ENCODE data around the gene KCNIP1.

The KCNIP1 gene

DNA sequence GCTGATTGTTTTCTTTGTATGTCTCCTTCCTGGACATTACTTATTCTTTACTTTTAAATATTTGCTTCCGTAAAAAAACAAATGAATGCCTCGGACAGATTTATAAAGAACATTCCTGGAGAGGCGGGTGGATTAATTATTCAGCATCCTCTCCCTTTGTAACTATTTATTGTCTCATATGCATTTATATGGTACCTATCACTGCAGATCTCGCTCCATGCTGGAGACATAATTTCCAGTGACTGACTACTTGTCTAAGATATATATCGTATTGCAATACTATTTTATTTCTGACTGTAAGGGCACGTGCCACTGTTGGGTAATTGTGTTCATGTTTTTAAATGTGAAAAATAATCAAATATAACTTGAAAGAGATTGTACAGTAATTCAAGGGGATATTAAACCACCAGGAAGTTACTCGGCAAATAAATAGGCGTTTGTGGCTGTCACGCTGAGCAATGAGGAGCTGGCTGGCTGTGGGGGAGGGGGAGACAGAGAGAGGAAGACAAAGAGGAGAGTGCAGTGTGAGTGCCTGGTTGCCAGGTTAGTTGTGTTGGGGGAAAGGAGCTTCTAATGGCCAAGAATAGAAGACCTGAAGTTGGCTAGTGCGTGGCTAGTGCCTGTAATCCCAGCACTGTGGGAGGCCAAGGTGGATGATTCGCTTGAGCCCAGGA, 147.9 kb downstream of the KCNIP1 start:
- DNase-seq, result no peak

- DNase-seq, result no peak
Measured at GRCh38 chr5:170655476-170655875, 151.7 kb downstream of the KCNIP1 start.

- no peak for DNase-seq
Measured at GRCh38 chr5:170655920-170656319, 152.1 kb downstream of the KCNIP1 start.

- no peak for DNase-seq
Measured at GRCh38 chr5:170656346-170656745, 152.5 kb downstream of the KCNIP1 start.

GRCh38 chr5:170660531-170660930, 156.7 kb downstream of the KCNIP1 start:
- no peak for DNase-seq

GRCh38 chr5:170662966-170663365, 159.1 kb downstream of the KCNIP1 start:
- DNase-seq, result no peak

- DNase-seq, result no peak
Measured at GRCh38 chr5:170678811-170679210, 175.0 kb downstream of the KCNIP1 start.

- no peak for DNase-seq
Measured at GRCh38 chr5:170681013-170681433, 177.2 kb downstream of the KCNIP1 start.

GRCh38 chr5:170691657-170692056, 187.8 kb downstream of the KCNIP1 start:
- no peak for DNase-seq

GRCh38 chr5:170693701-170694100, 189.9 kb downstream of the KCNIP1 start:
- no peak for DNase-seq

- no peak for DNase-seq
Measured at GRCh38 chr5:170694911-170695310, 191.1 kb downstream of the KCNIP1 start.

DNA sequence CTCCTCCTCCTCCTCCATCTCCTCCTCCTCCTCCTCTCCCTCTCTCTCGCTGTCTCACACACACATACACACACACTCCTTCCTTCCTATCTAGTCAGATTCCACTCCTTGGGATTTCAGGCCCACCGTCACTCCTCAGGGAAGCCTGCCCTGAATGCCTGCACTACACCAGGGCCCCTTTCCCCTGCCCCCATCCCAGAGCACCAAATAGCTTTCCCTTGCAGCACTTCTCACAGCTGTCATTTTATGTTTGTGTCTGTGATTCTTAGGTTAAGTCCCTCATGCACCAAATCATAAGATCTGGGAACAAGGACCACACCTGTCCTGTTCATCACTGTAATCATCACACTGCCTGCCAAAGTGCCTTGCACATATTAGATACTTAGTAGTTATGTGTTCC, 193.2 kb downstream of the KCNIP1 start:
- DNase-seq, result no peak

DNA sequence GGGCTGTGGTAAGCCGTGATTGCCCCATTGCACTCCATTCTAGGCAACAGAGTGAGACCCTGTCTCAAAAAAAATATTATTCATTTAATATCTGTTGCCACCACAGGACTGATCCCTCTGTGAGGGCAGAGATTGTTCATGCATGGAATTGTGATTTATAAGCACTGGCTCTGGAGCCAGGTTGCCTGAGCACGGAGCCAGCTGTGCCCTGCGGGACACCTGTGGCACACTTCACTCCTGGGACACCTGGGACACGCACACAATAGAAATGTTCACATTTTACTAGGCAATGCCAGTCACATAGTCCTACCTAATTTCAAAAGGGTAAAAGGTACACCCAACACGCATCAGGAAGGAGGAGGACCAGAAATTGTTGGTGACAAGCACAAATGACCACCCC, 196.7 kb downstream of the KCNIP1 start:
- no peak for DNase-seq

- no peak for DNase-seq
Measured at GRCh38 chr5:170701334-170701733, 197.5 kb downstream of the KCNIP1 start.

- DNase-seq, result no peak
Measured at GRCh38 chr5:170704417-170705192, 200.8 kb downstream of the KCNIP1 start.

DNA sequence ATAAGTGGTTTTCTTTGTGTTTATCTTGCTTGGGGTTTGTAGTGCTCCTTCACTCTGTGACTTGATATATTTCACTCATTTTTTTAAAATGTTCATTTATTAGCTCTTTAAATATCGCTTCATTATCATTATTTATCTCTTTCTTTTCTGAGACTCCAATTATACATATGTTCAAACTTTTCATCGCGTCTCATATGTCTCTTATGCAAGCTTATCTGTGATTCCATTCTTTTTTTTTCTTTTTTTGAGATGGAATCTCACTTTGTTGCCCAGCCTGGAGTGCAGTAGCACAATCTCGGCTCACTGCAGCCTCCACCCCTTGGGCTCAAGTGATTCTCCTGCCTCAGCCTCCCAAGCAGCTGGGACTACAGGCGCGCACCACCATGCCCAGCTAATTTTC, 205.8 kb downstream of the KCNIP1 start:
- no peak for DNase-seq

DNA sequence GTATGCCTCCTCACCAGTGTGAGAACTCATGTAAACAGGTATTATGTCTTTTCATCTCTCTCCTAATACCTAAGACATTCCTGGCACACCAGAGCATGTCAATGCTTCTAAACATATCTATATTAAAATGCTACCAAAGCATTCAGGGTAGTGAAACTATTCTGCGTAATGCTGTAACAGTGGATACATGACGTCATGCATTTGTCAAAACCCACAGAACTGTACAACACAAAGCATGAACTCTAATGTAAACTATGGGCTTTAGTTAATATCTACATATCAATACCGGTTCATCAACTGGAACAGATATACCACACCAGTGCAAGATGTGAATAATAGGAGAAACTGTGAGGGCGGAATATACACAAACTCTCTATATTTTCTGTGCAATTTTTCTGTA, 207.5 kb downstream of the KCNIP1 start:
- DNase-seq, result no peak

DNA sequence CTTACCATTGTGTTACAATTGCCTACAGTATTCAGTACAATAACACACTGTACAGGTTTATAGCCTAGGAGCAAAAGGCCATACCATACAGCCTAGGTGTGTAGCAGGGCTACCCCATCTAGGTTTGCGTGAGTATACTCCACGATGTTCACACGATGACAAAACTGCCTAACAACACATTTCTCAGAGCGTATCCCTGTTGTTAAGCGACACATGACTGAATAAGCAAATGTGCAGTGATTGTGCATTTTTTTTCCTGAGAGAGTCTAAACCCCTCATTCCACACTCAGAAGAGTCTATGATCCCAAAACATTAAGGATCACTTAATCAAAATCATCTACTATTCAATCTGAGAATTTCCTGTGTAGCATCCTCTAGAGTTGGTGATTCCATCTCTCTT, 211.3 kb downstream of the KCNIP1 start:
- DNase-seq, result no peak

GRCh38 chr5:170716396-170716795, 212.6 kb downstream of the KCNIP1 start:
- no peak for DNase-seq

- no peak for DNase-seq
Measured at GRCh38 chr5:170719551-170719950, 215.7 kb downstream of the KCNIP1 start.

- DNase-seq, result no peak
Measured at GRCh38 chr5:170720179-170720578, 216.4 kb downstream of the KCNIP1 start.

GRCh38 chr5:170720984-170721383, 217.2 kb downstream of the KCNIP1 start:
- DNase-seq, result no peak

- no peak for DNase-seq
Measured at GRCh38 chr5:170721681-170722080, 217.9 kb downstream of the KCNIP1 start.

- no peak for DNase-seq
Measured at GRCh38 chr5:170722316-170722715, 218.5 kb downstream of the KCNIP1 start.

DNA sequence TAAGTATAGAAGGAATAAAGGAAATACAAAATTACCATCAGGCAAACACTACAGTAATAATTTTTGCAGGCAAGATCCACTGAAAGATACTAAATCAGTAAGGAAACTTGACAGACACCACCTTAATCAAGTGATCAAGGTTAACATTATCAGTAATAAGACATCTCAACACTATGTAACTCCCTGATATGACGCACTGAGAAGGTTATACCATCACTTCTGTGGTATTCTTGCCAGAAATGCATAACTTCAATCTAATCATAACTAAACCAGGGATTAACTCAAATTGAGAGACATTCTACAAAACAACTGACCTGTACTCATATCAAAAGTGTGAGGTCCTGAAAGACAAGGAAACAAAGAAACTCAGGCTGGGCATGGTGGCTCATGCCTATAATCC, 227.2 kb downstream of the KCNIP1 start:
- no peak for DNase-seq

Data from NCI-H1092 treated with DMSO at 0.1 percent for 48 hours (cell line).